GM12878 (cell line): Measurements from ENCODE around the gene STARD5. TPM values are rescaled to one million over a fixed set of nuclear protein-coding genes. Genes with fewer than 3 reads are reported as not detected.

Experiments used
- MTA2 ChIP-seq: fragments of 450-650 bp; IDR thresholded peaks from 2 replicates; pipeline ENCODE4 v1.6.1; 2016; ENCODE audit warnings: low read depth, mild to moderate bottlenecking, moderate library complexity
- MTA3 ChIP-seq: IDR thresholded peaks from 2 replicates; pipeline ENCODE4 v1.6.1; 2012; ENCODE audit warnings: low read length, inconsistent platforms, borderline replicate concordance
- POLR2AphosphoS2 ChIP-seq: IDR thresholded peaks from 2 replicates; pipeline ENCODE4 v1.6.1; 2011; ENCODE audit warnings: low read depth, mild to moderate bottlenecking, low read length, improper control_type of control experiment, moderate library complexity
- YBX1 ChIP-seq: fragments of 450-650 bp; IDR thresholded peaks from 2 replicates; pipeline ENCODE4 v1.6.1; 2016; ENCODE audit warnings: antibody characterized with exemption
- ZNF384 ChIP-seq: IDR thresholded peaks from 2 replicates; pipeline ENCODE4 v1.6.1; 2012; ENCODE audit warnings: low read depth, mild to moderate bottlenecking, low read length, improper control_type of control experiment, borderline replicate concordance
- polyA plus RNA-seq, 11 experiments: library from polyadenylated mRNA; depleted of rRNA in 4 of 11; unstranded in 6 of 11; stranded (reverse) in 5 of 11; fragments of >200 nt; fragmentation: Nextera tagmentation in 4 of 11; fragmentation: Illumina TruSeq in 1 of 11; extraction: Ambion mirVana in 4 of 11; extraction: Trizol in 1 of 11; gene quantifications; 1 replicate in 1 of 11; 2 replicates in 10 of 11; pipeline versions ENCODE4 v1.2.1 to v1.2.3, GENCODE V29; 2011 to 2016; ENCODE audit warnings: inconsistent platforms in 2 of 11, missing spikeins in 2 of 11, low read depth in 1 of 11
- total RNA-seq, 4 experiments: library from RNA; depleted of rRNA in 3 of 4; stranded (reverse); fragments of >200 nt in 3 of 4; fragmentation: Illumina TruSeq in 1 of 4; extraction: Trizol in 1 of 4; gene quantifications; 2 replicates each; pipeline versions ENCODE4 v1.2.1 to v1.2.3, GENCODE V29; 2013 to 2021
- TF ChIP-seq, protein P1 (sequence below): fragments of 450-650 bp; IDR thresholded peaks from 2 replicates; pipeline ENCODE4 v1.6.1; 2014; ENCODE audit warnings: mild to moderate bottlenecking
- TF ChIP-seq, protein P2 (sequence below): IDR thresholded peaks from 2 replicates; pipeline ENCODE4 v1.6.1; 2012; ENCODE audit warnings: low read depth, low read length, improper control_type of control experiment
- TF ChIP-seq, protein P3 (sequence below): fragments of 450-650 bp; IDR thresholded peaks from 2 replicates; pipeline ENCODE4 v1.6.1; 2017; ENCODE audit warnings: antibody characterized with exemption, mild to moderate bottlenecking, moderate library complexity
- TF ChIP-seq, protein P4 (sequence below): fragments of 450-650 bp; IDR thresholded peaks from 2 replicates; pipeline ENCODE4 v1.6.1; 2016; ENCODE audit warnings: mild to moderate bottlenecking, moderate library complexity, borderline replicate concordance

STARD5 gene
- total and polyA plus RNA-seq, 10 of the 15 experiments (the other 5 are each of a cell fraction or from before 2014, with no cell fraction given) = 2.3 to 9.4 (median 4.7) TPM

DNA sequence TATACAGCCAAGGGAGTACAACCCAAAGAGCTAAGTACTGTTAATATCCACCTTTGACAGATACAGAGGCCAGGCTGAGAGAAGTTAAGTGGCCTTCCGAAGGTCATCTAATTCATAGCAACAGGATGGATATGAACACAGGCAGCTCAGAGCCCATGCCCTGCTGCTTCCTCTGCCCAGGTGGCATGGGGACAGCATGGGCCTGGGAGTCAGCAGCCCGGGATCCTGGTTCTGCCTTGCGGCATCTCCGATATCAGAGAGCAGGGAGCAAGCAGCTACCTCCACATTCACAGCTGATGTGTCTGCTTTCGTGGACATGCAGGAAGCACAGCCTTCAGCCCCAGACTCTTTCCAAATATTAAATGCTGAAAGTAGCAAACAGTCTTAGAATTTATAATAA lies 55.6 kb downstream of the STARD5 start (continued):
- TF ChIP-seq, protein P1, sequence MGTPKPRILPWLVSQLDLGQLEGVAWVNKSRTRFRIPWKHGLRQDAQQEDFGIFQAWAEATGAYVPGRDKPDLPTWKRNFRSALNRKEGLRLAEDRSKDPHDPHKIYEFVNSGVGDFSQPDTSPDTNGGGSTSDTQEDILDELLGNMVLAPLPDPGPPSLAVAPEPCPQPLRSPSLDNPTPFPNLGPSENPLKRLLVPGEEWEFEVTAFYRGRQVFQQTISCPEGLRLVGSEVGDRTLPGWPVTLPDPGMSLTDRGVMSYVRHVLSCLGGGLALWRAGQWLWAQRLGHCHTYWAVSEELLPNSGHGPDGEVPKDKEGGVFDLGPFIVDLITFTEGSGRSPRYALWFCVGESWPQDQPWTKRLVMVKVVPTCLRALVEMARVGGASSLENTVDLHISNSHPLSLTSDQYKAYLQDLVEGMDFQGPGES = no peak
- TF ChIP-seq ZNF384 = no peak
- no peak for TF ChIP-seq POLR2AphosphoS2
- no peak for TF ChIP-seq MTA2
- TF ChIP-seq YBX1 = no peak
- TF ChIP-seq, protein P2, sequence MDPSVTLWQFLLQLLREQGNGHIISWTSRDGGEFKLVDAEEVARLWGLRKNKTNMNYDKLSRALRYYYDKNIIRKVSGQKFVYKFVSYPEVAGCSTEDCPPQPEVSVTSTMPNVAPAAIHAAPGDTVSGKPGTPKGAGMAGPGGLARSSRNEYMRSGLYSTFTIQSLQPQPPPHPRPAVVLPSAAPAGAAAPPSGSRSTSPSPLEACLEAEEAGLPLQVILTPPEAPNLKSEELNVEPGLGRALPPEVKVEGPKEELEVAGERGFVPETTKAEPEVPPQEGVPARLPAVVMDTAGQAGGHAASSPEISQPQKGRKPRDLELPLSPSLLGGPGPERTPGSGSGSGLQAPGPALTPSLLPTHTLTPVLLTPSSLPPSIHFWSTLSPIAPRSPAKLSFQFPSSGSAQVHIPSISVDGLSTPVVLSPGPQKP = no peak
- TF ChIP-seq MTA3 = no peak
- TF ChIP-seq, protein P3, sequence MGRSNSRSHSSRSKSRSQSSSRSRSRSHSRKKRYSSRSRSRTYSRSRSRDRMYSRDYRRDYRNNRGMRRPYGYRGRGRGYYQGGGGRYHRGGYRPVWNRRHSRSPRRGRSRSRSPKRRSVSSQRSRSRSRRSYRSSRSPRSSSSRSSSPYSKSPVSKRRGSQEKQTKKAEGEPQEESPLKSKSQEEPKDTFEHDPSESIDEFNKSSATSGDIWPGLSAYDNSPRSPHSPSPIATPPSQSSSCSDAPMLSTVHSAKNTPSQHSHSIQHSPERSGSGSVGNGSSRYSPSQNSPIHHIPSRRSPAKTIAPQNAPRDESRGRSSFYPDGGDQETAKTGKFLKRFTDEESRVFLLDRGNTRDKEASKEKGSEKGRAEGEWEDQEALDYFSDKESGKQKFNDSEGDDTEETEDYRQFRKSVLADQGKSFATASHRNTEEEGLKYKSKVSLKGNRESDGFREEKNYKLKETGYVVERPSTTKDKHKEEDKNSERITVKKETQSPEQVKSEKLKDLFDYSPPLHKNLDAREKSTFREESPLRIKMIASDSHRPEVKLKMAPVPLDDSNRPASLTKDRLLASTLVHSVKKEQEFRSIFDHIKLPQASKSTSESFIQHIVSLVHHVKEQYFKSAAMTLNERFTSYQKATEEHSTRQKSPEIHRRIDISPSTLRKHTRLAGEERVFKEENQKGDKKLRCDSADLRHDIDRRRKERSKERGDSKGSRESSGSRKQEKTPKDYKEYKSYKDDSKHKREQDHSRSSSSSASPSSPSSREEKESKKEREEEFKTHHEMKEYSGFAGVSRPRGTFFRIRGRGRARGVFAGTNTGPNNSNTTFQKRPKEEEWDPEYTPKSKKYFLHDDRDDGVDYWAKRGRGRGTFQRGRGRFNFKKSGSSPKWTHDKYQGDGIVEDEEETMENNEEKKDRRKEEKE = no peak
- TF ChIP-seq, protein P4, sequence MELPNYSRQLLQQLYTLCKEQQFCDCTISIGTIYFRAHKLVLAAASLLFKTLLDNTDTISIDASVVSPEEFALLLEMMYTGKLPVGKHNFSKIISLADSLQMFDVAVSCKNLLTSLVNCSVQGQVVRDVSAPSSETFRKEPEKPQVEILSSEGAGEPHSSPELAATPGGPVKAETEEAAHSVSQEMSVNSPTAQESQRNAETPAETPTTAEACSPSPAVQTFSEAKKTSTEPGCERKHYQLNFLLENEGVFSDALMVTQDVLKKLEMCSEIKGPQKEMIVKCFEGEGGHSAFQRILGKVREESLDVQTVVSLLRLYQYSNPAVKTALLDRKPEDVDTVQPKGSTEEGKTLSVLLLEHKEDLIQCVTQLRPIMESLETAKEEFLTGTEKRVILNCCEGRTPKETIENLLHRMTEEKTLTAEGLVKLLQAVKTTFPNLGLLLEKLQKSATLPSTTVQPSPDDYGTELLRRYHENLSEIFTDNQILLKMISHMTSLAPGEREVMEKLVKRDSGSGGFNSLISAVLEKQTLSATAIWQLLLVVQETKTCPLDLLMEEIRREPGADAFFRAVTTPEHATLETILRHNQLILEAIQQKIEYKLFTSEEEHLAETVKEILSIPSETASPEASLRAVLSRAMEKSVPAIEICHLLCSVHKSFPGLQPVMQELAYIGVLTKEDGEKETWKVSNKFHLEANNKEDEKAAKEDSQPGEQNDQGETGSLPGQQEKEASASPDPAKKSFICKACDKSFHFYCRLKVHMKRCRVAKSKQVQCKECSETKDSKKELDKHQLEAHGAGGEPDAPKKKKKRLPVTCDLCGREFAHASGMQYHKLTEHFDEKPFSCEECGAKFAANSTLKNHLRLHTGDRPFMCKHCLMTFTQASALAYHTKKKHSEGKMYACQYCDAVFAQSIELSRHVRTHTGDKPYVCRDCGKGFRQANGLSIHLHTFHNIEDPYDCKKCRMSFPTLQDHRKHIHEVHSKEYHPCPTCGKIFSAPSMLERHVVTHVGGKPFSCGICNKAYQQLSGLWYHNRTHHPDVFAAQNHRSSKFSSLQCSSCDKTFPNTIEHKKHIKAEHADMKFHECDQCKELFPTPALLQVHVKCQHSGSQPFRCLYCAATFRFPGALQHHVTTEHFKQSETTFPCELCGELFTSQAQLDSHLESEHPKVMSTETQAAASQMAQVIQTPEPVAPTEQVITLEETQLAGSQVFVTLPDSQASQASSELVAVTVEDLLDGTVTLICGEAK = no peak
